NCI-H2029 (cell line): ENCODE measurements around the gene AASDH.

Experiments used
- DNase-seq: peaks from one replicate; lab custom pipeline; 2025; lab: John Stamatoyannopoulos, UW

AASDH gene

GRCh38 chr4:56316011-56316650 is 71.2 kb downstream of the AASDH start:
- DNase-seq = no peak

GRCh38 chr4:56315543-56315942 is 71.7 kb downstream of the AASDH start:
- no peak for DNase-seq

- DNase-seq = no peak
These were observed 72.2 kb downstream of the AASDH start for GRCh38 chr4:56315041-56315440.

GRCh38 chr4:56314207-56314915 is 72.9 kb downstream of the AASDH start:
- no peak for DNase-seq

- DNase-seq = no peak
These were observed 74.2 kb downstream of the AASDH start for GRCh38 chr4:56313132-56313531.

GRCh38 chr4:56311299-56311975 is 75.9 kb downstream of the AASDH start:
- no peak for DNase-seq

GRCh38 chr4:56310401-56311125 is 76.7 kb downstream of the AASDH start:
- no peak for DNase-seq

- DNase-seq = no peak
These were observed 78.9 kb downstream of the AASDH start for GRCh38 chr4:56308384-56308783.

GRCh38 chr4:56307423-56307822 is 79.9 kb downstream of the AASDH start:
- DNase-seq = no peak

- no peak for DNase-seq
These were observed 81.9 kb downstream of the AASDH start for GRCh38 chr4:56305390-56305789.

GRCh38 chr4:56303921-56304320 is 83.4 kb downstream of the AASDH start:
- no peak for DNase-seq

GRCh38 chr4:56302760-56303159 is 84.5 kb downstream of the AASDH start:
- no peak for DNase-seq

- no peak for DNase-seq
These were observed 85.2 kb downstream of the AASDH start for GRCh38 chr4:56301997-56302496.

- DNase-seq = peak; percentile 43
These were observed 85.9 kb downstream of the AASDH start for GRCh38 chr4:56301181-56301996.

GRCh38 chr4:56298236-56298635 is 89.1 kb downstream of the AASDH start:
- DNase-seq = no peak

- DNase-seq = no peak
These were observed 89.5 kb downstream of the AASDH start for GRCh38 chr4:56297776-56298175.

- no peak for DNase-seq
These were observed 90.8 kb downstream of the AASDH start for GRCh38 chr4:56296526-56296925.

- no peak for DNase-seq
These were observed 94.2 kb downstream of the AASDH start for GRCh38 chr4:56293121-56293520.

GRCh38 chr4:56289934-56290333 is 97.4 kb downstream of the AASDH start:
- DNase-seq = no peak

- no peak for DNase-seq
These were observed 98.6 kb downstream of the AASDH start for GRCh38 chr4:56288663-56289062.
